HCT116 (cell line): ENCODE data around the gene EEF1G. TPM values are rescaled to one million over a fixed set of nuclear protein-coding genes. Genes with fewer than 3 reads are reported as not detected.

ENCODE experiments used
- ATAC-seq: fragments of 200-7000 bp; cut with Tn5 transposase; 2 replicates; pipeline ENCODE4 v1.9.1; 2020; ENCODE audit warnings: mild to moderate bottlenecking, moderate library complexity
- BruUV-seq: library from RNA; stranded (reverse); fragments of 400-500 nt; replicated peaks from 2 replicates; lab custom pipeline; 2021; lab: Mats Ljungman, UMichigan
- CTCF ChIA-PET: fragments of 300-600 bp; sonication (Branson Sonifier 250); formaldehyde crosslinking; loops from one replicate; lab custom pipeline; 2021; ENCODE audit warnings: antibody characterized with exemption; lab: Charles Lee
- POLR2A ChIA-PET: fragments of 300-600, 350-600 bp; sonication (Branson Sonifier 250); formaldehyde crosslinking; loops from one replicate; lab custom pipeline; 2021; ENCODE audit warnings: antibody characterized with exemption; lab: Charles Lee
- RAD21 ChIA-PET, 2 experiments: fragments of 300-600 bp; sonication (Branson Sonifier 250); formaldehyde crosslinking; loops; one replicate each; lab custom pipeline; 2023; ENCODE audit warnings: low total read pairs in 2 of 2; ENCODE audit not compliant: uncharacterized antibody in 2 of 2, unreplicated experiment in 2 of 2, low non-redundant PET in 1 of 2; lab: Charles Lee
- DNase-seq: peaks from one replicate; pipeline ENCODE4 v3.0.0-alpha.2; 2010; ENCODE audit warnings: low read depth, low spot score
- H2AFZ ChIP-seq: fragments of 200-600 bp; shearing (Covaris generic), sonication (generic); 2 replicates; pipeline ENCODE4 v1.6.1; 2017; ENCODE audit warnings: low read depth, mixed run types, mixed read lengths, antibody characterized with exemption, low read length; ENCODE audit not compliant: poor library complexity, severe bottlenecking
- H3K27ac ChIP-seq: 2 replicates; pipeline ENCODE4 v1.5.1; 2012; ENCODE audit warnings: low read depth, low read length
- H3K27me3 ChIP-seq: fragments of 200-600 bp; sonication (generic); 2 replicates; pipeline ENCODE4 v1.6.1; 2016; ENCODE audit warnings: mixed run types, low read length, mixed read lengths; ENCODE audit not compliant: insufficient read depth
- H3K36me3 ChIP-seq, 2 experiments: fragments of 200-500 bp in 1 of 2; fragments of 200-600 bp in 1 of 2; sonication (Bioruptor generic) in 1 of 2; sonication (generic) in 1 of 2; 2 replicates each; pipeline versions ENCODE4 v1.5.1 to v1.6.1; 2014 to 2016; ENCODE audit warnings: low read length in 2 of 2, inconsistent platforms in 1 of 2, mixed read lengths in 1 of 2, mixed run types in 1 of 2; ENCODE audit not compliant: insufficient read depth in 2 of 2, control insufficient read depth in 1 of 2
- H3K4me1 ChIP-seq, 2 experiments: fragments of 200-600 bp in 1 of 2; sonication (generic) in 1 of 2; 2 replicates each; pipeline versions ENCODE4 v1.5.1 to v1.6.1; 2012 to 2017; ENCODE audit warnings: low read length in 2 of 2, inconsistent platforms in 1 of 2, mild to moderate bottlenecking in 1 of 2, mixed read lengths in 1 of 2, mixed run types in 1 of 2, moderate library complexity in 1 of 2; ENCODE audit not compliant: insufficient read depth in 2 of 2, control insufficient read depth in 1 of 2
- H3K4me2 ChIP-seq: fragments of 200-600 bp; sonication (generic); 2 replicates; pipeline ENCODE4 v1.6.1; 2017; ENCODE audit warnings: mixed run types, low read length, mixed read lengths
- H3K4me3 ChIP-seq, 2 experiments: fragments of 200-600 bp in 1 of 2; sonication (generic) in 1 of 2; replicated peaks in 1 of 2; 2 replicates each; pipeline ENCODE4 v1.5.1; 2011 to 2016; ENCODE audit warnings: low read length in 2 of 2, control low read depth in 1 of 2, low read depth in 1 of 2, mild to moderate bottlenecking in 1 of 2, mixed read lengths in 1 of 2, mixed run types in 1 of 2
- H3K79me2 ChIP-seq: fragments of 200-600 bp; sonication (generic); 2 replicates; pipeline ENCODE4 v1.6.1; 2017; ENCODE audit warnings: mild to moderate bottlenecking, mixed run types, low read length, moderate library complexity, mixed read lengths; ENCODE audit not compliant: insufficient read depth
- H3K9ac ChIP-seq: fragments of 200-600 bp; sonication (generic); 2 replicates; pipeline ENCODE4 v1.6.1; 2016; ENCODE audit warnings: low read length, mixed read lengths
- H3K9me2 ChIP-seq: fragments of 200-600 bp; sonication (generic), shearing (Covaris generic); 2 replicates; pipeline ENCODE4 v1.6.1; 2017; ENCODE audit warnings: mixed run types, mild to moderate bottlenecking, moderate library complexity; ENCODE audit not compliant: insufficient read depth
- H3K9me3 ChIP-seq, 2 experiments: fragments of 200-500 bp in 1 of 2; fragments of 200-600 bp in 1 of 2; sonication (Bioruptor generic) in 1 of 2; sonication (generic) in 1 of 2; 2 replicates each; pipeline ENCODE4 v1.6.1; 2014 to 2017; ENCODE audit warnings: low read length in 2 of 2, mixed read lengths in 2 of 2, inconsistent platforms in 1 of 2, low read depth in 1 of 2, mild to moderate bottlenecking in 1 of 2, mixed run types in 1 of 2, moderate library complexity in 1 of 2; ENCODE audit not compliant: control insufficient read depth in 1 of 2, insufficient read depth in 1 of 2
- H4K20me1 ChIP-seq: fragments of 200-600 bp; sonication (generic), shearing (Covaris generic); 2 replicates; pipeline ENCODE4 v1.6.1; 2017; ENCODE audit warnings: mixed run types, mild to moderate bottlenecking, moderate library complexity; ENCODE audit not compliant: insufficient read depth
- CEBPB ChIP-seq: IDR thresholded peaks from 2 replicates; pipeline ENCODE4 v1.6.1; 2012; ENCODE audit warnings: low read depth
- CTCF ChIP-seq, 3 experiments: fragments of 200-600 bp in 1 of 3; sonication (generic) in 1 of 3; IDR thresholded peaks in 2 of 3; conservative IDR thresholded peaks in 1 of 3; 2 replicates each; pipeline ENCODE4 v1.5.1; 2012 to 2017; ENCODE audit warnings: low read depth in 2 of 3, low read length in 2 of 3, antibody characterized with exemption in 1 of 3, borderline replicate concordance in 1 of 3, control low read depth in 1 of 3, mild to moderate bottlenecking in 1 of 3, mixed read lengths in 1 of 3, mixed run types in 1 of 3, moderate library complexity in 1 of 3; ENCODE audit not compliant: insufficient read depth in 1 of 3
- EGR1 ChIP-seq: IDR thresholded peaks from 2 replicates; pipeline ENCODE4 v1.6.1; 2012; ENCODE audit warnings: low read depth
- ELF1 ChIP-seq: IDR thresholded peaks from 2 replicates; pipeline ENCODE4 v1.6.1; 2012; ENCODE audit warnings: low read depth, borderline replicate concordance
- EZH2 ChIP-seq: fragments of 200-600 bp; sonication (generic); IDR thresholded peaks from 2 replicates; pipeline ENCODE4 v1.6.1; 2017; ENCODE audit warnings: antibody characterized with exemption, mixed run types
- EZH2phosphoT487 ChIP-seq: fragments of 200-600 bp; IDR thresholded peaks from 2 replicates; pipeline ENCODE4 v1.6.1; 2018; ENCODE audit warnings: antibody characterized with exemption, borderline replicate concordance
- MAX ChIP-seq: IDR thresholded peaks from 2 replicates; pipeline ENCODE4 v1.6.1; 2012
- POLR2A ChIP-seq: IDR thresholded peaks from 2 replicates; pipeline ENCODE4 v1.7.0; 2011; ENCODE audit warnings: borderline replicate concordance; ENCODE audit not compliant: insufficient read depth, insufficient read length; ENCODE audit errors: extremely low read depth
- POLR2AphosphoS5 ChIP-seq: IDR thresholded peaks from 2 replicates; pipeline ENCODE4 v1.6.1; 2011; ENCODE audit warnings: mild to moderate bottlenecking, low read depth, low read length, moderate library complexity
- SRF ChIP-seq: IDR thresholded peaks from 2 replicates; pipeline ENCODE4 v1.6.1; 2012; ENCODE audit warnings: low read depth
- TCF7L2 ChIP-seq: IDR thresholded peaks from 2 replicates; pipeline ENCODE4 v1.7.0; 2011; ENCODE audit warnings: borderline replicate concordance, inconsistent platforms; ENCODE audit not compliant: insufficient read depth, insufficient read length; ENCODE audit errors: extremely low read depth
- YY1 ChIP-seq: IDR thresholded peaks from 2 replicates; pipeline ENCODE4 v1.6.1; 2011; ENCODE audit warnings: low read length, low read depth, moderate library complexity, mild to moderate bottlenecking; ENCODE audit not compliant: insufficient replicate concordance; ENCODE audit errors: extremely low read depth
- ZBTB33 ChIP-seq: IDR thresholded peaks from 2 replicates; pipeline ENCODE4 v1.6.1; 2011; ENCODE audit warnings: mild to moderate bottlenecking, low read length, moderate library complexity; ENCODE audit not compliant: insufficient replicate concordance; ENCODE audit errors: extremely low read depth
- ZNF274 ChIP-seq: fragments of 200-500 bp; sonication (Bioruptor generic); IDR thresholded peaks from 2 replicates; pipeline ENCODE4 v1.6.1; 2014; ENCODE audit warnings: mild to moderate bottlenecking, low read depth, low read length, inconsistent platforms
- intact Hi-C: fragments of 100-400 bp; cut with micrococcal nuclease; formaldehyde crosslinking; loops from 2 replicates; pipeline ENCODE4 v1.10.0; 2022
- total RNA-seq: library from RNA; stranded (reverse); gene quantifications from one replicate; pipeline ENCODE4 v1.2.1, GENCODE V29; 2021; ENCODE audit not compliant: unreplicated experiment

EEF1G gene
- total RNA-seq, 1 experiment from 2014 or later: 1,901 TPM

GRCh38 chr11:62514151-62514550 lies 59.5 kb downstream of the EEF1G start:
- TF ChIP-seq EZH2 (no peak), EGR1 (no peak), MAX (no peak), YY1 (no peak), TCF7L2 (no peak), ZNF274 (no peak), EZH2phosphoT487 (no peak), CEBPB (no peak), SRF (no peak), ZBTB33 (no peak), POLR2AphosphoS5 (no peak), ELF1 (no peak), CTCF (IDR thresholded peaks at IDR 0.05 in 2 of 3, conservative IDR thresholded peaks at IDR 0.05 in 1 of 3; ENCODE audit: borderline replicate concordance in 1 of 3, insufficient read depth in 1 of 3, low read depth in 2 of 3, low read length in 2 of 3) (no peak), POLR2A (no peak)
- no peaks in the 10 kb centered on the region for H3K9me3 ChIP-seq
- no peak overlapping the region for H3K9ac ChIP-seq
- H3K36me3 ChIP-seq: peaks cover 3 to 32% of the 10 kb centered on the region in 2 experiments; a peak in 2 of 4 replicates
- DNase-seq (no peak), ATAC-seq (0 out of 2 replicates have a peak, but pooled peaks have one; percentile 13)
- H3K4me3 ChIP-seq: no peak overlapping the region
- H3K4me1 ChIP-seq: peaks cover under 1 to 5% of the 10 kb centered on the region in 2 experiments; a peak in 2 of 4 replicates
- ChIA-PET CTCF (interaction anchor here (1.1 kb wide), 1 partner anchor 17 kb away, joined by 3 read pairs; no protein-coding TSS in a partner anchor), POLR2A (no interaction called here), RAD21 (no interaction called here)
- H3K4me2 ChIP-seq: no peak overlapping the region
- no TSS peak for BruUV-seq
- H3K9me2 ChIP-seq: no peaks in the 10 kb centered on the region
- H3K79me2 ChIP-seq: no peaks in the 10 kb centered on the region; the same call in 1 of the 2 replicates
- intact Hi-C loops: no loop called here
- no peak overlapping the region for H2AFZ ChIP-seq
- no peaks in the 10 kb centered on the region for H3K27me3 ChIP-seq
- H3K27ac ChIP-seq: no peak overlapping the region
- H4K20me1 ChIP-seq: peaks cover 4% of the 10 kb centered on the region; the same call in 1 of the 2 replicates
